Loucy (cell line): ENCODE results near the gene ZNF467.

ENCODE experiments used
- H2AFZ ChIP-seq: fragments of 200-600 bp; sonication (generic); 2 replicates; pipeline ENCODE4 v1.6.0; 2016; ENCODE audit warnings: antibody characterized with exemption, mild to moderate bottlenecking, low read length, moderate library complexity
- H3F3A ChIP-seq: fragments of 200-600 bp; 2 replicates; pipeline ENCODE4 v1.6.0; 2016; ENCODE audit warnings: antibody characterized with exemption, low read depth, mild to moderate bottlenecking
- H3K27me3 ChIP-seq: fragments of 200-600 bp; sonication (generic); 2 replicates; pipeline ENCODE4 v1.6.1; 2014; ENCODE audit warnings: low read length, mild to moderate bottlenecking; ENCODE audit not compliant: insufficient read depth, poor library complexity, severe bottlenecking
- H3K36me3 ChIP-seq: fragments of 200-600 bp; sonication (generic); 2 replicates; pipeline ENCODE4 v1.6.1; 2016; ENCODE audit warnings: low read length; ENCODE audit not compliant: insufficient read depth
- H3K4me1 ChIP-seq: fragments of 200-600 bp; sonication (generic); 2 replicates; pipeline ENCODE4 v1.5.1; 2014; ENCODE audit warnings: low read length, mild to moderate bottlenecking; ENCODE audit not compliant: insufficient read depth, poor library complexity, severe bottlenecking
- H3K4me2 ChIP-seq: fragments of 200-600 bp; sonication (generic); 2 replicates; pipeline ENCODE4 v1.6.0; 2014; ENCODE audit warnings: antibody characterized with exemption, low read length, low read depth, mild to moderate bottlenecking; ENCODE audit not compliant: poor library complexity, severe bottlenecking
- H3K4me3 ChIP-seq: fragments of 200-600 bp; sonication (generic); 2 replicates; pipeline ENCODE4 v1.5.1; 2014; ENCODE audit warnings: low read length, mild to moderate bottlenecking, mixed read lengths; ENCODE audit not compliant: poor library complexity, severe bottlenecking
- H3K79me2 ChIP-seq: fragments of 200-600 bp; sonication (generic); 2 replicates; pipeline ENCODE4 v1.6.1; 2014; ENCODE audit warnings: low read length; ENCODE audit not compliant: insufficient read depth
- H3K9ac ChIP-seq: fragments of 200-600 bp; sonication (generic); 2 replicates; pipeline ENCODE4 v1.6.0; 2014; ENCODE audit warnings: mild to moderate bottlenecking, low read depth, low read length, moderate library complexity; ENCODE audit not compliant: poor library complexity, severe bottlenecking
- H3K9me2 ChIP-seq: fragments of 200-600 bp; sonication (generic); replicated peaks from 2 replicates; pipeline ENCODE4 v1.6.1; 2016; ENCODE audit warnings: low read depth, low read length, mixed read lengths
- H3K9me3 ChIP-seq: fragments of 200-600 bp; sonication (generic); 2 replicates; pipeline ENCODE4 v1.6.1; 2014; ENCODE audit warnings: mild to moderate bottlenecking, antibody characterized with exemption, low read length, low read depth; ENCODE audit not compliant: insufficient read depth
- H4K20me1 ChIP-seq: fragments of 200-600 bp; sonication (generic); 2 replicates; pipeline ENCODE4 v1.6.0; 2014; ENCODE audit warnings: antibody characterized with exemption, low read length, mild to moderate bottlenecking; ENCODE audit not compliant: insufficient read depth, poor library complexity, severe bottlenecking
- EZH2phosphoT487 ChIP-seq: fragments of 200-600 bp; IDR thresholded peaks from 2 replicates; pipeline ENCODE4 v1.6.1; 2018; ENCODE audit warnings: antibody characterized with exemption, mild to moderate bottlenecking, moderate library complexity, borderline replicate concordance
- TF ChIP-seq, protein P1 (sequence below): fragments of 200-600 bp; sonication (generic); conservative IDR thresholded peaks from 2 replicates; pipeline ENCODE4 v1.5.1; 2014; ENCODE audit warnings: mild to moderate bottlenecking, antibody characterized with exemption, low read length

Gene ZNF467

DNA sequence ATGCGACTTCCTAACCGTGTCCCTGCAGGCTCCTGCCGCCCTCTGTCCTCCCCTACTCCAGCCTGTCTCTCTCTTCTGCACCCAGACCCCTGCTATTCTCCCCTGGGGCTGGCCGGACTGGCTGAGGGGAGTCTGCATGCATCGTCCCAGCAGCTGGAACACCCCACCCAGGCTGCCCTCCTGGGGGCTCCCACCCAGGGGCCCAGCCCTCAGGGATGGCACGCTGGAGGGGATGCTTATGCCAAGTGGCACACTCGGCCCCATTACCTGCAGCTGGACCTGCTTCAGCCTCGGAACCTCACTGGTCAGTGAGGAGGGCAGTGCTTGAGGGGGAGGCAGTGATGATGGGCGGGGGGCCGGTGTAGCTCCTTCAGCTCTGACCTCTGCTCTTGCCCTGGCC lies 21.7 kb upstream of the ZNF467 start:
- TF ChIP-seq EZH2phosphoT487, result no peak
- TF ChIP-seq, protein P1, sequence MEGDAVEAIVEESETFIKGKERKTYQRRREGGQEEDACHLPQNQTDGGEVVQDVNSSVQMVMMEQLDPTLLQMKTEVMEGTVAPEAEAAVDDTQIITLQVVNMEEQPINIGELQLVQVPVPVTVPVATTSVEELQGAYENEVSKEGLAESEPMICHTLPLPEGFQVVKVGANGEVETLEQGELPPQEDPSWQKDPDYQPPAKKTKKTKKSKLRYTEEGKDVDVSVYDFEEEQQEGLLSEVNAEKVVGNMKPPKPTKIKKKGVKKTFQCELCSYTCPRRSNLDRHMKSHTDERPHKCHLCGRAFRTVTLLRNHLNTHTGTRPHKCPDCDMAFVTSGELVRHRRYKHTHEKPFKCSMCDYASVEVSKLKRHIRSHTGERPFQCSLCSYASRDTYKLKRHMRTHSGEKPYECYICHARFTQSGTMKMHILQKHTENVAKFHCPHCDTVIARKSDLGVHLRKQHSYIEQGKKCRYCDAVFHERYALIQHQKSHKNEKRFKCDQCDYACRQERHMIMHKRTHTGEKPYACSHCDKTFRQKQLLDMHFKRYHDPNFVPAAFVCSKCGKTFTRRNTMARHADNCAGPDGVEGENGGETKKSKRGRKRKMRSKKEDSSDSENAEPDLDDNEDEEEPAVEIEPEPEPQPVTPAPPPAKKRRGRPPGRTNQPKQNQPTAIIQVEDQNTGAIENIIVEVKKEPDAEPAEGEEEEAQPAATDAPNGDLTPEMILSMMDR, result no peak
- no peaks in the 10 kb centered on the region for H3K9me2 ChIP-seq
- no peaks in the 10 kb centered on the region for H3K36me3 ChIP-seq

DNA sequence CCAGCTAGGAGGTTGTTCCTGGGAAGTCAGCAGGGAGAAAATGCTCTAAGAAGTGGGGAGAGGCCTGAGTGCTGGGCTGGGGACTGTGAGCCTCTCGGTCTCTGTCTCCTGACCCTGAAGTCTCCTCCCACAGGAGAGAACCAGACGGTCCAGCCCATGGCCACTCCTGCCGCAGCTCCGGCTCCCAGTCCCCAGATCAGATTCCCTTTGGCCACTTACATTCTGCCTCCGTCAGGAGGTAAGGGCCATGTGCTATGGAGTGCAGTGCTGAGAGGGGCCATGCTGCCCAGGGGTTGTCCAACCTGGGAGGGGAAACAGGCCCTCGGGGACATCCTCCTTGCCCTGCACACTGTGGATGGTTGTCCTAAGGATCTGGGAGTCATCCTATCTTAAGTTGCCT lies 21.3 kb upstream of the ZNF467 start:
- Histone ChIP-seq H3F3A (no peaks in the 10 kb centered on the region), H3K4me1 (no peaks in the 10 kb centered on the region), H3K4me2 (no peak overlapping the region), H3K79me2 (no peaks in the 10 kb centered on the region), H4K20me1 (no peaks in the 10 kb centered on the region), H3K27me3 (no peaks in the 10 kb centered on the region), H2AFZ (no peak overlapping the region), H3K9ac (no peak overlapping the region), H3K36me3 (no peaks in the 10 kb centered on the region), H3K9me2 (no peaks in the 10 kb centered on the region), H3K9me3 (no peaks in the 10 kb centered on the region), H3K4me3 (no peak overlapping the region)
- TF ChIP-seq, protein P1, result no peak
- no peak for TF ChIP-seq EZH2phosphoT487

More for the DNA sequence above, 21.7 kb upstream of the ZNF467 start:
- H3K4me2 ChIP-seq, result no peak overlapping the region
- H4K20me1 ChIP-seq, result no peaks in the 10 kb centered on the region
- H3K9me3 ChIP-seq, result no peaks in the 10 kb centered on the region
- H3K4me1 ChIP-seq, result no peaks in the 10 kb centered on the region
- no peak overlapping the region for H3K9ac ChIP-seq
- no peak overlapping the region for H3K4me3 ChIP-seq
- no peaks in the 10 kb centered on the region for H3F3A ChIP-seq
- no peak overlapping the region for H2AFZ ChIP-seq
- H3K27me3 ChIP-seq, result no peaks in the 10 kb centered on the region
- no peaks in the 10 kb centered on the region for H3K79me2 ChIP-seq

DNA sequence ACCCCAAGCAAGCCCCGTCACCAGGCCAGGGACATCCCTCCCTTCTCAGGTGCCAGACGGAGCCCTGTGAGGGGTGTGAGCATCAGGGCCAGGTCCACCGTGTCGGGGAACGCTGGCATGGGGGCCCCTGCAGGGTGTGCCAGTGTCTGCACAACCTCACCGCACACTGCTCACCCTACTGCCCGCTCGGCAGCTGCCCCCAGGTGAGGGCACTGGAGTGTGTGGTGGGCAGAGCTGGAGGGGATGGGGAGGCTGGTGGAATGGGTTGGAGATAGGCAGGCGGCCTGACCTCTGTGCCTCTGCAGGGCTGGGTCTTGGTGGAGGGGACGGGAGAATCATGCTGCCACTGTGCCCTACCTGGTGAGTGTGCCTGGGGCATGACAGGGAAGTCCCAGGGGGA lies 19.9 kb upstream of the ZNF467 start:
- Histone ChIP-seq H3K9ac (no peak overlapping the region), H3K27me3 (no peaks in the 10 kb centered on the region), H3K4me1 (no peaks in the 10 kb centered on the region), H2AFZ (no peak overlapping the region), H4K20me1 (no peaks in the 10 kb centered on the region), H3K9me3 (no peaks in the 10 kb centered on the region), H3K4me2 (no peak overlapping the region), H3K79me2 (no peaks in the 10 kb centered on the region), H3K4me3 (no peak overlapping the region), H3K9me2 (no peaks in the 10 kb centered on the region), H3K36me3 (no peaks in the 10 kb centered on the region), H3F3A (no peaks in the 10 kb centered on the region)
- no peak for TF ChIP-seq EZH2phosphoT487
- TF ChIP-seq, protein P1, result no peak
